Stimulated activated effector memory CD8-positive, alpha-beta T cell treated with anti-CD3 and anti-CD28 coated beads, Interleukin-12 subunit alpha, Interleukin-12 subunit beta, amount 100 ng/mL, for 72 hours (primary cell): ENCODE data around the gene CLSTN2.

Source experiments
- ATAC-seq: fragments of 150-1000 bp; cut with Tn5 transposase; 2 replicates; pipeline ENCODE4 v1.10.0; 2021
- DNase-seq, 2 donors: peaks; one replicate each; pipeline ENCODE4 v3.0.0; 2021 to 2022; ENCODE audit warnings: low spot score in 2 of 2
- H3K27ac Mint-ChIP-seq: one replicate; pipeline ENCODE4 v1.8.0; 2022; ENCODE audit warnings: mild to moderate bottlenecking, mixed read lengths
- H3K36me3 Mint-ChIP-seq: one replicate; pipeline ENCODE4 v1.8.0; 2022; ENCODE audit warnings: mild to moderate bottlenecking, mixed read lengths
- H3K4me1 Mint-ChIP-seq: one replicate; pipeline ENCODE4 v1.8.0; 2022; ENCODE audit warnings: mixed read lengths
- H3K4me3 Mint-ChIP-seq: one replicate; pipeline ENCODE4 v1.8.0; 2022; ENCODE audit warnings: mild to moderate bottlenecking, mixed read lengths
- H3K9me3 Mint-ChIP-seq: one replicate; pipeline ENCODE4 v1.8.0; 2022; ENCODE audit warnings: mixed read lengths

Gene CLSTN2

GRCh38 chr3:140151321-140151720 is 216.3 kb downstream of the CLSTN2 start:
- Mint-ChIP-seq H3K4me1 (no peaks in the 10 kb centered on the region), H3K4me3 (no peak overlapping the region), H3K36me3 (no peaks in the 10 kb centered on the region), H3K27ac (no peak overlapping the region), H3K9me3 (no peaks in the 10 kb centered on the region)
- ATAC-seq (no peak), DNase-seq (no peak)

- no peak overlapping the region for H3K4me3 Mint-ChIP-seq
- ATAC-seq (no peak), DNase-seq (no peak)
- H3K4me1 Mint-ChIP-seq = no peaks in the 10 kb centered on the region
- H3K36me3 Mint-ChIP-seq = no peaks in the 10 kb centered on the region
- H3K9me3 Mint-ChIP-seq = no peaks in the 10 kb centered on the region
- H3K27ac Mint-ChIP-seq = no peak overlapping the region
These were observed 218.1 kb downstream of the CLSTN2 start for GRCh38 chr3:140152851-140153639.

- H3K4me3 Mint-ChIP-seq = no peak overlapping the region
- ATAC-seq = no peak
These were observed 218.8 kb downstream of the CLSTN2 start for GRCh38 chr3:140153736-140154135.

GRCh38 chr3:140157161-140157560 is 222.2 kb downstream of the CLSTN2 start:
- Mint-ChIP-seq H3K9me3 (peaks cover 1% of the 10 kb centered on the region), H3K4me1 (no peaks in the 10 kb centered on the region), H3K4me3 (no peak overlapping the region), H3K27ac (no peak overlapping the region), H3K36me3 (no peaks in the 10 kb centered on the region)
- DNase-seq = no peak
- no peak for ATAC-seq

More at GRCh38 chr3:140153736-140154135, 218.8 kb downstream of the CLSTN2 start:
- no peaks in the 10 kb centered on the region for H3K36me3 Mint-ChIP-seq
- H3K4me1 Mint-ChIP-seq = no peaks in the 10 kb centered on the region
- no peak for DNase-seq
- H3K27ac Mint-ChIP-seq = no peak overlapping the region
- H3K9me3 Mint-ChIP-seq = no peaks in the 10 kb centered on the region

GRCh38 chr3:140159646-140160045 is 224.7 kb downstream of the CLSTN2 start:
- no peaks in the 10 kb centered on the region for H3K36me3 Mint-ChIP-seq
- no peak overlapping the region for H3K4me3 Mint-ChIP-seq
- peaks cover 4% of the 10 kb centered on the region for H3K9me3 Mint-ChIP-seq
- H3K27ac Mint-ChIP-seq = no peak overlapping the region
- ATAC-seq (no peak), DNase-seq (no peak)
- no peaks in the 10 kb centered on the region for H3K4me1 Mint-ChIP-seq

- H3K4me1 Mint-ChIP-seq = no peaks in the 10 kb centered on the region
- ATAC-seq (no peak), DNase-seq (no peak)
- no peak overlapping the region for H3K27ac Mint-ChIP-seq
- H3K36me3 Mint-ChIP-seq = no peaks in the 10 kb centered on the region
- peaks cover 6% of the 10 kb centered on the region for H3K9me3 Mint-ChIP-seq
- H3K4me3 Mint-ChIP-seq = no peak overlapping the region
These were observed 225.6 kb downstream of the CLSTN2 start for GRCh38 chr3:140160553-140160952.

GRCh38 chr3:140162551-140162950 is 227.6 kb downstream of the CLSTN2 start:
- ATAC-seq (no peak), DNase-seq (no peak)
- H3K27ac Mint-ChIP-seq = no peak overlapping the region
- no peak overlapping the region for H3K4me3 Mint-ChIP-seq
- no peaks in the 10 kb centered on the region for H3K36me3 Mint-ChIP-seq
- H3K9me3 Mint-ChIP-seq = peaks cover 6% of the 10 kb centered on the region
- H3K4me1 Mint-ChIP-seq = no peaks in the 10 kb centered on the region

- H3K4me3 Mint-ChIP-seq = no peak overlapping the region
- ATAC-seq = no peak
- no peak for DNase-seq
- H3K36me3 Mint-ChIP-seq = no peaks in the 10 kb centered on the region
- peaks cover 6% of the 10 kb centered on the region for H3K9me3 Mint-ChIP-seq
- H3K4me1 Mint-ChIP-seq = no peaks in the 10 kb centered on the region
- H3K27ac Mint-ChIP-seq = no peak overlapping the region
These were observed 228.3 kb downstream of the CLSTN2 start for GRCh38 chr3:140163159-140163763.

- Mint-ChIP-seq H3K36me3 (no peaks in the 10 kb centered on the region), H3K27ac (no peak overlapping the region), H3K9me3 (peaks cover 6% of the 10 kb centered on the region), H3K4me3 (no peak overlapping the region), H3K4me1 (no peaks in the 10 kb centered on the region)
- ATAC-seq (no peak), DNase-seq (no peak)
These were observed 229.2 kb downstream of the CLSTN2 start for GRCh38 chr3:140164156-140164555.

GRCh38 chr3:140164922-140165590 is 230.1 kb downstream of the CLSTN2 start:
- no peak for ATAC-seq
- H3K4me1 Mint-ChIP-seq = no peaks in the 10 kb centered on the region

GRCh38 chr3:140165781-140166180 is 230.8 kb downstream of the CLSTN2 start:
- H3K4me1 Mint-ChIP-seq = no peaks in the 10 kb centered on the region
- peaks cover 6% of the 10 kb centered on the region for H3K9me3 Mint-ChIP-seq

More at GRCh38 chr3:140164922-140165590, 230.1 kb downstream of the CLSTN2 start:
- no peak for DNase-seq
- H3K36me3 Mint-ChIP-seq = no peaks in the 10 kb centered on the region
- no peak overlapping the region for H3K4me3 Mint-ChIP-seq
- H3K27ac Mint-ChIP-seq = no peak overlapping the region
- peaks cover 6% of the 10 kb centered on the region for H3K9me3 Mint-ChIP-seq

GRCh38 chr3:140166861-140167599 is 232.0 kb downstream of the CLSTN2 start:
- DNase-seq = no peak
- no peak for ATAC-seq

More at GRCh38 chr3:140165781-140166180, 230.8 kb downstream of the CLSTN2 start:
- Mint-ChIP-seq H3K36me3 (no peaks in the 10 kb centered on the region), H3K27ac (no peak overlapping the region), H3K4me3 (no peak overlapping the region)
- DNase-seq (no peak), ATAC-seq (no peak)

GRCh38 chr3:140167600-140168281 is 232.8 kb downstream of the CLSTN2 start:
- Mint-ChIP-seq H3K4me1 (no peaks in the 10 kb centered on the region), H3K9me3 (peaks cover 3% of the 10 kb centered on the region), H3K27ac (no peak overlapping the region), H3K36me3 (no peaks in the 10 kb centered on the region), H3K4me3 (no peak overlapping the region)
- no peak for DNase-seq
- ATAC-seq = no peak

More at GRCh38 chr3:140166861-140167599, 232.0 kb downstream of the CLSTN2 start:
- no peaks in the 10 kb centered on the region for H3K36me3 Mint-ChIP-seq
- H3K4me1 Mint-ChIP-seq = no peaks in the 10 kb centered on the region
- H3K9me3 Mint-ChIP-seq = peaks cover 6% of the 10 kb centered on the region
- H3K27ac Mint-ChIP-seq = no peak overlapping the region
- H3K4me3 Mint-ChIP-seq = no peak overlapping the region

GRCh38 chr3:140170612-140171011 is 235.6 kb downstream of the CLSTN2 start:
- no peaks in the 10 kb centered on the region for H3K36me3 Mint-ChIP-seq
- ATAC-seq (no peak), DNase-seq (no peak)
- no peak overlapping the region for H3K27ac Mint-ChIP-seq
- no peaks in the 10 kb centered on the region for H3K9me3 Mint-ChIP-seq
- no peaks in the 10 kb centered on the region for H3K4me1 Mint-ChIP-seq
- no peak overlapping the region for H3K4me3 Mint-ChIP-seq

GRCh38 chr3:140176526-140176925 is 241.5 kb downstream of the CLSTN2 start:
- Mint-ChIP-seq H3K27ac (no peak overlapping the region), H3K4me3 (no peak overlapping the region), H3K36me3 (no peaks in the 10 kb centered on the region), H3K9me3 (no peaks in the 10 kb centered on the region), H3K4me1 (no peaks in the 10 kb centered on the region)
- ATAC-seq (no peak), DNase-seq (no peak)
